HG02588 (cell line): Measurements from ENCODE around the gene NOC2L.

Experiments used
- ATAC-seq: cut with Tn5 transposase; IDR thresholded peaks from one replicate; pipeline ENCODE4 v1.9.1; 2021; ENCODE audit warnings: mild to moderate bottlenecking, moderate library complexity; ENCODE audit not compliant: unreplicated experiment

The NOC2L gene

DNA sequence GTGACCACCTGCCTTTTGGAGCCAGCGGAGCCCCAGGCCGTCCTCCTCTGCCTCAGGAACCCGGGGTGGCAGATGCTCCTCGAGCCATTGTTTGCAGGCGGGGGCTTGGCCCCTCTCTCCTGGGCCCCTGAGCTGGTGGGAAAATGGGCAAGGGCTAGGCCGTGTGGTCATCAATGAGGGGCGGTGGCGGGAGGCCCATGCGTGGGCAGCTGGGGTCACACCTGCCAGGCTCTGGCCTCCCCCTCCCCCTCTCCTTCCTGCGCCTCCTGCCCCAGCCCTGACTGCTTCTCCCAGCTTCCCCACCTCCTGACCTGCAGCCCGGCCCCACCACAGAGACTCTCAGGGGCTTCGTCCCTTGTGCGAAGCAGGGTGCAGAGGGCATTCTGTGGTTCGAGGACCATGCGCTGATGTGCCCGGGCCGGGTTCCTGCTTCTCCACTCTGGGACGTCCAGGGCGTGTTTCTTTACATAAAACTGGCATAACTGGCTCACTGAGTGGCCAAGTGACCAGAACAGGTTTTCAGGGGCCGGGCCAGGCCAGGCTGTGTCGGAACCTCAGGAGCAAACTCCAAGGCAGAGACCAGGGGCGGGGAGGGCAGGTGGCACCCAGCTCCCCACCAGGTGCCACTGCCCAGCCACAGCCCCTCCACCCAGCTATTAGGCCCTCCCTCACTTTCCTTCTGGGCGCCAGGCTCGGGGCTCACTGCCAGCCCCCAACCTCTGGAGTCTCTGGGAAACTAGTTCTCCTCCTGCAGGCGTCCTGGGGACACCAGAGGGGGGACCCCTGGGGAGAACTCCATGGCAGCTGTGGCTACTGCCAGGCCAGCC is 26.1 kb downstream of the NOC2L start:
- ATAC-seq = no peak

DNA sequence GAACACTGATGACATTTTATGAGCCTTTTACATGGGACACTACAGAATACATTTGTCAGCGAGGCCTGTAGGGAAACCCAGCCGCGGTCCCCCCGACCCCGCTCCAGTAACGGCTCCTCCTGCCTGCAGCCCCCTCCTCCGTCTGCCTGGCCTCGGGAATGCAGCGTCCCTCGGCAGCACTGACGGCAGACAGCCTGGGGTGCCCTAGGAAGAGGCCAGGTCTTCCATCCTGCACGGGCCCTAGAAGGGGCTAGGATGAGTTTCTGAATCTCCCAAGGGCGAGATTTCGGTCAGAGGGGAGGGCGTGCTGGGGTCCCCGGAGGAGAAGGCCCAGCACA is 26.9 kb downstream of the NOC2L start:
- no peak for ATAC-seq

DNA sequence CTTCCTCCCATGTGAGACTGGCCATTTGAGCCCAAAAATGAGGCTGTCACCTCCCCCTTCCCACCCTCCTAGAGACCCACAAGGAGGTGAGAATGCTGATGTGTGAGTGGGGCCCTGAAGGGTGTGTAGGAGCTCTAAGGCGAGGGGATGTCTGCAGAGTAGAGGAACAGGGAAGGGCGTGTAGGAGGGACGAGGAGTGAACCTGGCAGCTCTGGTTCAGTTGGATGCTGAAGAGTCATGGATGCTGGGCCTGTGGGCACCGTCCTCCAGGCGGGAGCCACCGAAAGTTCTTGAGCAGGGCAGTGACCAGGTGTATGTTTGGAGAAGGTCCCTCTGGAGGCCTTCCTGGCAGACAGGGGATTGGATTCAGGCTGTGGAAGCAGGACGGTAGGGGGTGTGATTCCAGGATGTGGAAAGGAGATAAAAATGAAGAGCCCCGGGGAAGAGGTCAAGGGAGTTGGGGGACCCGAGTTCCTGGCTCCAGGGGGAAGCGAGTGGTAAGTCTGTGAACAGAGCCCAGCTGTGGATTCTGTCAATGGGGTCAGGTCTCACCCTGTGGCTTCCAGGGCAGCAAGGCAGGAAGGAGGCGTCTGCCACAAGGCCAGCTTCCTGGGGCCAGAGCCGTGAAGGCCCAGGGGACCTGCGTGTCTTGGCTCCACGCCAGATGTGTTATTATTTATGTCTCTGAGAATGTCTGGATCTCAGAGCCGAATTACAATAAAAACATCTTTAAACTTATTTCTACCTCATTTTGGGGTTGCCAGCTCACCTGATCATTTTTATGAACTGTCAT is 27.5 kb downstream of the NOC2L start:
- ATAC-seq = no peak

DNA sequence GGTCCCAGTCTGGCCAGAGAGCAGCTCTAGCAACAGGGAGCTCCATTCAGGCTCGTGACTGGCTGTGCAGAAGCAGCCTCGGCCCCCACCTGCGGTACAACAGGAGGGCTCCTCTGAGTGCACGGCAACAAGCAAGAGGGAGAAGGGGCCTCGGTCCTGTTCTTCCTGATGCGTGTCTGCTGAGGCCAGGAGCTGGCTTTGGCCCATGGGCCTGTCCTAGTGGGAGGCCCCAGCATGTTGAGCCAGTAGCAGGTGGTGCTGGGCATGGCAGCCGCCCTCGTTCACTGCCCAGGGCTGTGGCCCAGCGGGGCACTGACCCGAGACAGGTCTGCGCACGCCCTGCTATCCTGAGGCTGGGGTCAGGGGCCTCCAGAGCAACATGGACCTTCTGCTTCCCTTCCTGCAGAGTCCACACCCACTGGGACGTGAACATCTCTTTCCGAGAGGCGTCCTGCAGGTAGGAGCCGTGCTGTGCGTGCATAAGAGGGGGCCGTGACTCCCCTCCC is 28.4 kb downstream of the NOC2L start:
- ATAC-seq = no peak

DNA sequence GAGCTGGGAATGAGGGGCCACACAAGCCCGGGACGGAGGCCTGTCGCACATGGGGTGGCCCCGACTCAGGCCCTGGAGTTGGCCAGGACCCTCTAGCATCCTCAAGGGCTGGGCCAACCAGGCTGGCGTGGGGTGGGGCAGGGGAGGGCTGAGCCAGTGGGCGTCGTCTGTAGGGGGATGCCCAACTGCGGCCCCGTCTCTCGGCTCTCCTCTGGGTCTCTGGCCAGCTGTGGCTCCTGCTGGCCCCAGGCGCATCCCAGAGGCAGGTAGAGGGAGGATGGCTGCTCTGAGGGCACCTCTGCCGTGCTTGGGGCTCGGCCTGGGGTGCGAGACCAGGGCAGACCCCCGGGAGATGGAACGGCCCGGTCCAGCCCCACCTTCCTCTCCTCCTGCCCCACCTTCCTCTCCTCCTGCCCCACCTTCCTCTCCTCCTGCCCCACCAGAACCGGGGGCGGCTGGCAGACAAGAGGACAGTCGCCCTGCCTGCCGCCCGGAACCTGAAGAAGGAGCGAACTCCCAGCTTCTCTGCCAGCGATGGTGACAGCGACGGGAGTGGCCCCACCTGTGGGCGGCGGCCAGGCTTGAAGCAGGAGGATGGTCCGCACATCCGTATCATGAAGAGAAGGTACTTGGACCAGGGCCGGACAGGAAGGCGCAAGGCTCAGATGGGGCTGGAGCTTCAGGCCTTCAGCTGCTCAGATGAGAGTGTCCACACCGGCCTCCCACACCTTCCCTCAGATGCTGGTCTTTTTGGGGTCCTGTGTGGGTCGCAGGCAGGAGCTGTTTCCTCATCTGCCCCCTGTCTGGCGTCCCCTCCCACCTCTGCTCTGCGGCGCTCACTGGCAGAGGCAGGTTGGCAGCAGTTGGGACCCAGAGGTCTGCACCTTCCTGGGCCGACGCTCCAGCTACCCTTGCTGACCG is 29.1 kb downstream of the NOC2L start:
- ATAC-seq = no peak

DNA sequence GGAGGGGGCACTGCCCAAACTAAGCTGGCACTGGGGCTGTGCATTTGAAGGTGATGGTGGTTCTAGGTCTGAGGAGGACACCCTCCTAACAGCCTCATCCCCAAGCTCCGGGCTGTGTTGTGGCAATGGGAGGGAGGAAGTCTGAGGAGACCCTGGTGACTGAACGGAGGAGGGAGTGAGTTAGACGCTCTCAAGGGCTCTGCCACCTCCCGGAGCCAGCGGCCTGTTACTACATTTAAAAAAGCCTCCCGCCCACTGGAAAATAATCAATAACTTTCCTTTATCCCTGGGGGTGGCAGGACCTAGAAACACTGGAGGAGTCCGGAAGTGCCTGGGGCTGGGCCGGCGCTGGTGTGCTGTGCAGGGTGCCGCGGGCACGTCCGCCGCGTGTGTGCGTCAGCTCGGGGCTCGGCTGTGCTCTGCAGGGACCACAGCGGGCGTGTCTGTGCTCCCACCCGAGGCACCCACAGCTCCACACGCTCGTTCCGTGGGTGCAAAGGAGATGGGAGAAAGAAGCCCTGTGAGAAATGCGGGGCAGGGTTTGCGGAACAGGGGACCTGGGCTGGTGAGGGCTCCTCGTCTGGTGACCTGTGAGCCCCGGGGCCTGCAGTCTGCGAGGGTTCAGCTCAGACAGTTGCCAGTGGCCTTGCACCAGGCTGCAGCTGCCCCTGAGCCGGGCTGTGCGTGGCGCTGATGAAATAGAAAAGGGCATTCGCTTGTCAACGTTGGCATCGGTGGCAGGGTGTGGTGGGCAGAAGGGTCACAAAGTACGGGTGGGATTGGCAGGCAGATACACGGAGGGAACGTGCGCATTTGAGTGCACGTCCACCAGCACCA is 30.0 kb downstream of the NOC2L start:
- ATAC-seq = no peak

DNA sequence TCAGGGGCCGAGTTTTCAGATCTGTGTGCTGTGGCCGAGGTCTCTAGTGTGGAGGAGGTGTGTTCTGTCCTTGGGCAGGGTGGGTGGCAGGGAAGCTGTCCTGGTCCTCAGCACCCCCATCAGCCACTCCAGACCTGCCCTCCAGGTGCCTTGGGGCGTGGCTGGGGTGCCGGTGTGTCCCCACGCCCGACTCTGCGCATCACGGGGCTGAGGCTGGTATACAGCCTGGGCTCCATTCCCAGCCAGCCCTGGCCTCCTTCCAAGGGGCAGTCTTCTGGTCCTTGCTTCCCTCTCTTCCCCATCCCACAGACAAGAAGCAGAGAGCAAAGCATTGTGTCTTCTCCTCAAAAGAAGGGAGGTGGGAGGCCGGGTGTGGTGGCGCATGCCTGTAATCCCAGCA is 31.3 kb downstream of the NOC2L start:
- no peak for ATAC-seq

DNA sequence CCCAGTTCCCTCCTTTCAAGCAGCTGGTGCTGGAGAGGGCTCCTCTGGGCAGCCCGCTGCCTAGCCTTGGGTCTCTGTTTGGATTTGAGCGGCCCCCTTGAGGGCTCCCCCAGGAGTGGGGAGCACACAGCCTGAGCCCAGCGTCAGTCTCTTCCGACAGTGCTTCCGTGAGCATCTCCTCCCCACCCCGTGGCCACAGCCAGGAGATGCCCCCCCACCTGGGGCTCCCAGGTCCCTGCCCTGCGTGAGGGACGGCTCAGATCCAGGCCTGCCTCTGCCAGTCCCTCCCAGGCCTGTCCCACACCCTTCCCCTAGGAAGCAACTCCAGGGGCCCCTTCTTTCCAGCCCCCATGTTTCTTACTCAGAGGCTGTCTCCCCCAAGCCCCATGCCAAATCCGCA is 31.8 kb downstream of the NOC2L start:
- no peak for ATAC-seq

DNA sequence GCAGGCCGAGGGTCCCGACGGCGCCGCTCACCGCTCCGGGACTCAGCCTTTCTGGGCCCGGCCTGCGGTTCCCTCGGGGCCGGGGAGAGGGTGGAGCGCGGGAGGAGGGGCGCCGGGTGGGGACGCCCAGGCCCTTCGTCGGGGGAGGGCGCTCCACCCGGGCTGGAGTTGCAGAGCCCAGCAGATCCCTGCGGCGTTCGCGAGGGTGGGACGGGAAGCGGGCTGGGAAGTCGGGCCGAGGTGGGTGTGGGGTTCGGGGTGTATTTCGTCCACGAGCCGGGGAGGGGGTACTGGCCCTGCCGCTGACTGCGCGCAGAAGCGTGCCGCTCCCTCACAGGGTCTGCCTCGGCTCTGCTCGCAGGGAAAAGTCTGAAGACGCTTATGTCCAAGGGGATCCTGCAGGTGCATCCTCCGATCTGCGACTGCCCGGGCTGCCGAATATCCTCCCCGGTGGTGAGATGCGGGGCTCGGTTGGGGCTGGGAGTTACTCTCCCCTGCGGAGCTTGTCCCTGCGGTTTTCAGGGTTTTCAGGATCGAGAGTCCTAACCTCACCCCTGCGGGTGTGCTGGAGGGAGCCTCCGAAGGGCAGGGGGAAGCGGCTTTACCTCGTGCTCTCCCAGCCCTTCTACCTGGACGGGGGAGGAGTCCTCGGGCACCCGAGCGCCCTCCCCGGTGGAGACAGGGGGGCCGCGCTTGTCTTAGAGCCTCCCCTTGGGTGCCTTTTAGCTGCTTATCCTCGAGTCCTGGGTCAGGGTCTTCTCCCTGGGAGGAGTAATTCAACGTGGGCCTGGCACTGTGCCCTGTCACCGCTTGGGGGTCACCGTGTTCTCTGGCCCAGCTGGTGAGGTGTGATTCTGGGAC is 33.3 kb downstream of the NOC2L start:
- no peak for ATAC-seq

DNA sequence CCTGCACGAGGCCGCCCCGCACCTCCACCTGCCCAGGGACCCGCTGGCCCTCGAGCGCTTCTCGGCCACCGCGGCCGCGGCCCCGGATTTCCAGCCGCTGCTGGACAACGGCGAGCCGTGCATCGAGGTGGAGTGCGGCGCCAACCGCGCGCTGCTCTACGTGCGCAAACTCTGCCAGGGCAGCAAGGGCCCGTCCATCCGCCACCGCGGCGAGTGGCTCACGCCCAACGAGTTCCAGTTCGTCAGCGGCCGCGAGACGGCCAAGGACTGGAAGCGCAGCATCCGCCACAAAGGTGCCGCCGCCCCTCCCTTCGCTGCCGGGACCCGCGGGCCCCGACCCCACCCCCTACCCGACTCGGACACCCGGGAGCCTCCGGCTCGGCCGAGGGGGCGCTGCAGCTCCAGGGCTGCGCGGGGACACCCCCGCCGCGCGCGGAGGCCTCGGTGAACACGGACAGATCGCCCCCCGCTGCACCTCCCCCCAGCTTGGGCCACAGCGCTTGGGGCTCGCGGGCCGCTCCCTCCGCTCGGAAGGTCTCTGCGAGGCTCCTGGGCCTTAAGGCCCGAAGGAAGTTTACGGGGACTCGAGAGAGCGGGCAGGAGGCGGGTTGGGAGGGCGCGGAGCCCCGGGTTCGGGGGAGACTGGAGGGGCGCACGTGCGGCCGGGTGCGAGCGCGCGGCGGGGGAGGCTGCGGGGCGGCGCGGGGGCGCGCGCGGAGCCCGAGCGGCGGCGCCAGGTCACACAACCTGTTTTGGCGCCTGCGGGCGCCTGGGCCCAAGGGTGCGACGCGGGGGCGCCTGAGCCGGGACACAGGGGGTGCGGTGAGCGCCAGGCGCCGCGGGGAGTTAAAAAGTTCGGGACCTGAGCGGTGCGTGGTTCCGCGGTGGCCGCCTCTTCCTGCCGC is 34.1 kb downstream of the NOC2L start:
- no peak for ATAC-seq

DNA sequence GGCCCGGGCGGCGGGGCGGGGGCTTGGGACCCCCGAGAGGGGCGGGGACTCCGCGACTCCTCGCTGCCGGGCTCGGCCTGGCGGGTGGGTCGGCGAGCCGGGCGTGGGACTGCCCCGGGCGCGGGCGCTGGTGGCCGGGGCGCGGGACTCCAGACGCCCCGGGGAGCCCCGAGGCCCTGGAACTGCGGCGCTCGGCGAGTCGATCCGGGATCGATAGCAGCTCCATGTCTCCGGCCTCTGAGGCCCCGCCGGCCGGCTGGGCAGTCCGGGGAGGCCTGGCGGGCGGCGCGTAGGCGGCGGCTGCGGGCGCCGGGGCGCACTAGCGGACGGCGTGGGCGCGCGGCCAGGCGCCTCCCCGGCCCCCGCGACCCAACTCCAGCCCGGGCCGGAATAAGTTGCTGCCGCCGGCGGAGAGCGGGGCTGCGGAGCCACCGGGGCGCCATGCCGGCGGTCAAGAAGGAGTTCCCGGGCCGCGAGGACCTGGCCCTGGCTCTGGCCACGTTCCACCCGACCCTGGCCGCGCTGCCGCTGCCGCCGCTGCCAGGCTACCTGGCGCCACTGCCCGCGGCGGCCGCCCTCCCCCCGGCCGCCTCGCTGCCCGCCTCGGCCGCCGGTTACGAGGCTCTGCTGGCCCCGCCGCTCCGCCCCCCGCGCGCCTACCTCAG is 34.9 kb downstream of the NOC2L start:
- ATAC-seq = no peak

DNA sequence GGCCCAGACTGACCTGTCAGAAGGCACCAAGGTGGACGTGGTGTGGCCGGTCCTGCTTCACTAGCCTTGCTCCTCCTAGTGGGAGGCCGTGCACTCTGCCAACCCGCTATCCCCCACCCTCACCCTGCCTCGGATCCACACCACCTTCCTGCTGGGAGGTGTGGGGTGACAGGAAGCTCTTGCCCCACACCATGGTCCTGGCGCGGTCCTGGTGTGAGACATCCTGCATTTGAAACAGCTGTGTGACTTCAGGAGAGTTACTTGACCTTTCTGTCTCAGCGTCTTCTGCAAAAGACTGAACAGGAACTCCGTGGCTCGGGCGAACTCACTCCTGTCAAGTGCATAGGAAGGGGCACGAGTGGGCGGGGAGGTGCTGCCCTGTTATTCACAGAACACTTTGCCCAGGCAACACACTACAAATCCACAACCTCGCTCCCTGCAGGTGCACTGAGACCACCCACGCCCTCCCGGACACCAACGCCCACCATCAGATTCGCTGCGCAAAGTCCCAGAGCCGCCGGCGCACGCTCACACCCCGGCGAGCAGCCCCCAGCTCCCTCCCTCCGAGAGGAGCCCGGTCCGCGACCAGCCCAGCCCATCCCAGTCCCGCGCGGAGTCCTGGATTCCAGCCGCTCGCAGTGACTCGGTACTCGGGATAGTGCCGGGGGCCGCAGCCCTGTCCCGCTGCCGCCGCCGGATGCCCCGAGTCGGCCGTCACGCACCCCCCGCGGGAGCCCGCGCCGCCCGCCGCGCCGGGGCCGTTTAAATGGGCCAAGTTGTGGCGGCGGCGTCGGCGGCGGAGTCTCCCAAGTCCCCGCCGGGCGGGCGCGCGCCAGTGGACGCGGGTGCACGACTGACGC is 35.7 kb downstream of the NOC2L start, which contains the start of gene SAMD11:
SAMD11 (plus strand) TSS at position 793 of the 860 bp plus-strand sequence. CDS start 509 bp downstream, outside the sequence.
- ATAC-seq = no peak

DNA sequence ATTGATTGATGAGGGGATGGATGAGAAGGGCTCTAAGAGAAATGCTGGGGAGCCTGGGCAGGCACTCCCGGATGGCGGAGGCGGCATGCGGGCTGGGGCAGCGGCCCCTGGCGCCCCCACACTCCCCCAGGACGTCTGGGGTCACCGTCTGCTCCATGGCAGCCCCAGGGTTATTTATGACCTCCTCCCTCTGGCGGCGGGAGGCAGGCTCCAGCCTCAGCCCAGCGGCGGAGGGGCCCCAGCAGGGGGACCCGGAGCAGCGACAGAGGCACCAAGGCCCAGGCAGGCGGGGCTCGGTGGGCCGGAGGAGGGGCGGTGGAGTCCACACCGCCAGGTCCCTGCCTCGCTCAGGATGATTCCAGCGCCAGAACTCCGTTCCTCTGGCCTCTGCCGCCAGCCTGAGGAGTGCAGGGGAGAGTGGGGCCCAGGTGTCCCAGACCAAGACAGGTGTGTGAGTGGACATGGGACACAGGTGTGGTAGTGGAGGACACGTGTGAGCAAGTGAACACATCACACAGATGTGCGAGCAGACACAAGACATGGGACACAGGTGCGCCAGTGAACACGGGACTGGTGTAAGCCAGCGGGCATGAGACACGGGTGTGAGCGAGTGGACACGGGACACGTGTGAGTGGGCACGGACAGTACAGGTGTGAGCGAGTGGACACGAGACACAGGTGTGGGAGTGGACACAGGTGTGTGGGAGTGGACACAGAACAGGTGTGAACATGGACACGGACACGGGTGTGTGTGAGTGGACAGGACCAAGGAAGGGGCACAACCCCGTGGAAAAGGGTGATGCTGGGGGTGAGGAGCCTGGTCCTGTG is 37.8 kb downstream of the NOC2L start:
- no peak for ATAC-seq

DNA sequence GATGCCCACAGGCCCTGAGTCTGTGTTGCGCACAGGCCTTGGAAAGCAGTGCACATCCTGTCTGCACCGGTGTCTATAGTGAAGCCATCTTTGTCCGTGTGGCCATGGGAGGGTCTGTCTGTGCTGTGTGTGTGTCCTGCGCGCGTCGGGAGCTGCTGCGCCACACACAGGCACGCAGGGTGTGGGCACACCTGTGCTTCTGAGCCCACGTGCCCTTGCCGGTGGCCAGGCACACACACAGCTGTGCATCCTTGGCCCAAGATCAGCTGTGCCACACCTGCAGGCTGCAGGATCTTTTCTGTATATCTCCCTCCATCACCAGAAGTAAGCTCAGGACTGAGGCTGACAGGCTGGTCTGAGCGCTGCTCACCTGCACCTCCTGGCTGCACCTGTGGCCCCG is 38.5 kb downstream of the NOC2L start:
- ATAC-seq = no peak

DNA sequence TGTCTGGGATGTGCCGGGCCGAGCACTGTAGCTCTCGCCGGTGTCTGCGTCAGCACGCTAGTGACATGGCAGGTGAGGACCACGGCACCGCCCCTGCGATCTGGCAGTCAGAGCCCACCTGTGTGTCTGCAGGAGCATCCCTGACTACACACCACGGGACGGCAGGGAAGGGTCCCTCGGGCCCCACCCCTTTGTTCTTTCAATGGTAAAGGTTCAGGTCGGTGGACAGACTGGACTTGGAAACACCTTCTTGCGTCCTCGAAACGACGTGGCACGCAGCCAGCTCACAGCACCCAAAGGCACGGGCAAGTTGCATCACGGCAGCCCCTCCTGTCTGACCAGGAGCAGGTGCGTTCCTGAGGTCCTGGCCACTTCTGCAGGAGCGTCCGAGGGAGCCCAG is 39.0 kb downstream of the NOC2L start:
- ATAC-seq = no peak
